GM12892 (cell line): Measurements from ENCODE around the gene EML6.

Experiments used
- POLR2A ChIP-seq: IDR thresholded peaks from 2 replicates; pipeline ENCODE4 v1.6.1; 2011; ENCODE audit warnings: low read depth, low read length, control low read depth
- POLR2AphosphoS5 ChIP-seq: IDR thresholded peaks from 2 replicates; pipeline ENCODE4 v1.6.1; 2011; ENCODE audit warnings: low read depth, low read length, control low read depth
- TAF1 ChIP-seq: IDR thresholded peaks from 2 replicates; pipeline ENCODE4 v1.6.1; 2011; ENCODE audit warnings: low read depth, mild to moderate bottlenecking, control low read depth, low read length, borderline replicate concordance

- TF ChIP-seq POLR2A: no peak
- TF ChIP-seq POLR2AphosphoS5: no peak
- no peak for TF ChIP-seq TAF1
Measured at GRCh38 chr2:55013936-55014335, 290.5 kb downstream of the EML6 start.
